HG03025 (cell line): ENCODE results near the gene OTOS.

Experiments
- ATAC-seq: cut with Tn5 transposase; IDR thresholded peaks from one replicate; pipeline ENCODE4 v1.9.1; 2021; ENCODE audit warnings: mild to moderate bottlenecking, moderate library complexity; ENCODE audit not compliant: unreplicated experiment, low FRiP score

The OTOS gene

GRCh38 chr2:240155048-240155744 lies 14.7 kb upstream of the OTOS start:
- no peak for ATAC-seq

DNA sequence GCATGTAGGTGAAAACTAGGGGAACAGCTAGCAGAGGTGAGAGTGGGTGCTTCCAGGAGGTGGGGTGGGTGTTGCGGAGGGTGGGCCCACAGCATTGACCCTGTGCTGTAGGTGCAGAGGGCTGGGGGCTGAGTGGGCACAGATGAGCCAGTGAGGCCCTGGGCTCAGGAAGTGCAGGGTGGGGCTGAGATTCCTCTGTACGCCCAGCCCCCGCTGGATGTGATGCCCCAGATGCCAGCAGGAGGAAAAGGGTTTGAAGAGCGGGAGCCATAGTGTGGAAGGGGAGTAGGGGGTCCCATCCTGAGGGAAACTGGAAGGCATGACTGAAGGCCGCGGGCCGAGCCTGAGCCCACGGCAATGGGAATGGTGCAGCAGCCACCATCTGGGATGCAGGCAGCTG lies 14.1 kb upstream of the OTOS start:
- no peak for ATAC-seq

- ATAC-seq: no peak
Measured at GRCh38 chr2:240153418-240153817, 13.0 kb upstream of the OTOS start.

DNA sequence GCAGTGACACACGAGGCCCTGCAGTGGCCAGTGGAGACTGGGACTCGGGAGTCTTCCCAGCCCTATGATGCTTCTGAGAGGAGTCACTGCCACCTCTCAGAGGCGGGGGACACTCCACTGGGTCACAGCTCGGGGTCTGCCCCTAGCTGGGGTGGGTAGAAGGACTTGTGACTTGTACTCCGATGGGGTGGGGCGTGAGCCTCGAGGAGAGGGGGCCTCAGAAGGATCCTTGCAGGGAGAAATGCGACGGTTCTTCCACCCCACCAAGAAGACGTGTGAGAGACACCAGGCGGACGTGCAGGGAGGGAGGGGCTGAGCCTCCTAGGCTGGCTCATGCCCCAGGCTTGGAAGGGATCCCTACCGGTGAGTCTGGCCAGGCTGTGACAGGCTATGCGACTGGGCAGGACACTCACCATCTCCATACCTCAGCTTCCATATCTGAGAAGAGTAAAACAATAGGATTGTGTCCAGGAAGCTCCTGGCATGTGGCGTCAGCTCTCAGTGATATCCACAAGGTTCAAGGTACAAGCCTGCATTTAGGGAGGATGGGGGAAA lies 11.1 kb upstream of the OTOS start:
- no peak for ATAC-seq

DNA sequence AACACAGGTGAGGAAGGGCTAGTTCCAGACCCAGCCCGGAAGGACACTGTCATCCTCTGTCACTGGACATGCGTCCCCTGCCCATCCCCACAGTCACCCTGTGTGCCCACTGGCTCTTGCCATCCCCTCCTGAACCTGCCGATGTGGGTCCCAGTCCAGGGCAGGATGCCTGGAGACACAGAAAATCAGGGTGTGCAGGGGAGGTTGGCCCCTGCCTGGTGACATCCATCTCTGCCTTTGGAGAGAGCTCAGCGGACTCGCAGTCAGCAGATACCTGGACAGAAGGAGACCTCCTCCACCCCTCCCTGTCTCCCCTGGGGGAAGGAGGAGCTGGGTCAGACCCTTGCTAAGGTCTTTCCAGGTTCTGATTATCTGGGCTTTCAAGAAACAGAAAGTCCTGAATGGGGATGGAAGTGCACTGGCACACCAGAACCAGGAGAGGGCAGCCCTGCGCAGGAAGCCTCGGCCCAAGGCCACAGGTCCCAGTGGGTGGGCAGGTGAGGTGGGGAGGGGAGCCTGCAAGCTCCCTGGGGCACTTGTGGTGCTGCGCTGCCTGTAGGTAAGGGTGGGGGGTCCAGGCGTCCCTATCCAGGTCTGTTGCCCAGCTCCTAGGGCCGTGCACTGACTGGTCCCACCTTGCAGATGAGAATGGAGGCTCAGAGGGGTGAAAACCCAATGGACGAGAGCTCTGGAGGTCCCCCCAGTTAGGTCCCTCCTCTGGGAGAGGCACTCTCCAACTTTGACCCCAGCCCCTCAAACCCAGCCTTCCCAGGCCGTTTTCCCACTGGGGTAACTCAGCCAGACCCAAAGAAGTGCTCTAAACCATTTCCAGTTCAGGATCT lies 9.7 kb upstream of the OTOS start:
- no peak for ATAC-seq

DNA sequence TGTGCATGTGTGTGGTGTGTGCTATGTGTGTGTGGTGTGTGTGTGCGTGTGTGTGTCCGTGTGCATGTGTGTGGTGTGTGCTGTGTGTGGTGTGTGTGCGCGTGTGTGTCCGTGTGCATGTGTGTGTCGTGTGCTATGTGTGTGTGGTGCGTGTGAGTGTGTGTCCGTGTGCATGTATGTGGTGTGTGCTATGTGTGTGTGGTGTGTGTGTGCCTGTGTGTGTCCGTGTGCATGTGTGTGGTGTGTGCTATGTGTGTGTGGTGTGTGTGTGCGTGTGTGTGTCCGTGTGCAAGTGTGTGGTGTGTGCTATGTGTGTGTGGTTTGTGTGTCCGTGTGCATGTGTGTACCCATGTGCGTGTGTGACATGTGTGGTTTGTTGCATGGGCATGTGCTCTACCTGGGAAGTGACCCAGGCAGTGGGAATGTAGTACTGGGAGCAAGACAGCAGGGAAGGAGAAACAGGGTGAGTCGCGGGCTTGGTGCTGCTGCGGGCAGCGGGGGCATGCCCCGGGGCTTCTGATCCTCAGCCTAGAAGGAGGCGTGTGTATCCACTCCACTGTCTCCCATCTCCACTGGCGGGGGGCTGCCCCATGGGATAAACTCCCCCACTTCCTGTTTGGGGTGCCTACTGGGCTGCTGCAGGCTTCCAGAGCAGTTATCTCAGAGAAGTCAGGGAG lies 7.6 kb upstream of the OTOS start:
- no peak for ATAC-seq

DNA sequence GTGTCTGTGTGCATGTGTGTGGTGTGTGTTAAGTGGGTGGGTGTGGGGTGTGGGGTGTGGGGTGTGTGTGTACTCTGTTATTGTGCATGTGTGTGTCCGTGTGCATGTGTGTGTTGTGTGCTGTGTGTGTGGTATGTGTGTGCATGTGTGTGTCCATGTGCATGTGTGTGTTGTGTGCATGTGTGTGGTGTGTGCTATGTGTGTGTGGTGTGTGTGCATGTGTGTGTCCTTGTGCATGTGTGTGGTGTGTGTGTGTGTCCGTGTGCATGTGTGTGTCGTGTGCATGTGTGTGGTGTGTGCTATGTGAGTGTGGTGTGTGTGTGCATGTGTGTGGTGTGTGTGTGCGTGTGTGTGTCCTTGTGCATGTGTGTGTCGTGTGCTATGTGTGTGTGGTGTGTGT lies 6.9 kb upstream of the OTOS start:
- no peak for ATAC-seq

DNA sequence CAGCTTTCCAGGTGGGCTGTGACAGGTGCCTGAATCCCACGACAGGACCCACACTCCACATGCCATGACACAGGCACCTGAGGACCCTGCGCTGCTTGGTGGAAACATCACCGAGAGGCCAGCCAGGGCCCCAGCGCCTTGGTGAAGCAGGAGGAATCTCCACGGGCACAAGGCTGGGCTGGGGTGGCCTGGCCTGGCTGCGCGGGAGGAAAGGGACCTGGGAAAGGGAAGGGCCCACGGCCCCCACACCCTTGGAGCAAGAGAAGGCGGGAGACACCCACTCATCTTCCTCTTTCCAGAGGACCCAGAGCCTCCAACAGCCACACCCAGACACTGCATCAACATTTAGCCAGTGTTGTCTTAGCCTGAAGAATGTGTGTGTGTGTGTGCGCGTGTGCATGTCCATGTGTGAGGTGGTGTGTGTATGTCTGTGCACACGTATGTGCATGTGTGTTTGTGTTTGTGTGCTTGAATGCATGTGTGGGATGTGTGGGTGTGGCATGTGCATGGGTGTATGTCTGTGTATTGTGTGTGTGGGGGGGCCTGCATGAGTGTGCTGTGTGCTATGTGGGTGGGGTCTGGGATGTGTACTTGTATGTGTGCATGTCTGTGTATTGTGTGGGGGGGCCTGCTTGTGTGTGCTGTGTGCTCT lies 6.3 kb upstream of the OTOS start:
- ATAC-seq: no peak

- ATAC-seq: no peak
Measured at GRCh38 chr2:240146141-240146561, 5.7 kb upstream of the OTOS start.

- ATAC-seq: no peak
Measured at GRCh38 chr2:240145461-240145860, 5.0 kb upstream of the OTOS start.

DNA sequence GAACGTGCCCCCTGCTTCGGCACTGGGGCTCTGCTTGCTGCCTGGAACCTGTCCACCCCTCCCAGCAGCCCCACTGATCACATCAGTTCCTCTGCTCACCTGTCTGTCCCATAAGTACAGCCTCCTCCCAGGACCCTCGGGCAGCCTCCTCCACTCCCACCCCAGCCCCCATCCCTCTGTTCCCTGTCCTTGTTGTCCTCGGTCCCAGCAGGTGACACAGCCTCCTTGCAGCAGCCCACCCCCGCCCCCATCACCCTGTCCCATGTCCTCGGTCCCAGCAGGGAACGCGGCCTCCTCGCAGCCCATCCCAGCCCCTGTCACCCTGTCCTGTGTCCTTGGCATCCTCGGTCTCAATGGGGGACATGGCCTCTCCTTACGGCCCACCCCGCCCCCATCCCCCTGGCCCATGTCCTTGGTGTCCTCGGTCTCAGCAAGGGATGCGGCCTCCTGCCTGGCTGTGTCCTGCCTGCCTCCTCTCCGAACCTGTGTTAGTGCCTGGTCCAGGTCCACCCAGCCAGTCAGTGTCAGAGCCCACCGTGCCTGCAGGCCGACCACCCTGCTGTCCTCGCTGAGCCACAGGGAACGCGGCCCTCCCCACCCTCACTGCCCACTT lies 4.3 kb upstream of the OTOS start:
- no peak for ATAC-seq

- peak; percentile 51 for ATAC-seq
Measured at GRCh38 chr2:240143801-240144648, 3.6 kb upstream of the OTOS start.

DNA sequence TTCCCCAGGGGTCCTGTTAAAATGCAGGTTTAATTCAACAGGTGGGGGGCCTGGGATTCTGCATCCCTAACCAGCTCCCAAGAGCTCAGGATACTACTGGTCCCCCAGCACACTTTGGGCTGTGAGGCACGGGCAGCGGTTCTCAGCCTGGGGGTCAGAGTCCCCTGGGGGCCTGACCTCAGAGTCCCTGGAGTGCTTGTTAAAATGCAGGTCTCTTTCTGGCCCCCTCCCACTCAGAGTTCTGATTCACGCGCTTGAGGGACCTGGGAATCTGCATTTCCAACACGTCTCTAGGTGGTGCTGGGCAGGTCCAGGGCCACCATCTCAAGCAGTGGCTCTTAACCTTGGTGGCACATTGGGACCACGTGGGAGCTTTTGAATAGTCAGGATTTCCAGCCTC lies 2.8 kb upstream of the OTOS start:
- no peak for ATAC-seq

- ATAC-seq: no peak
Measured at GRCh38 chr2:240142859-240143258, 2.4 kb upstream of the OTOS start.

DNA sequence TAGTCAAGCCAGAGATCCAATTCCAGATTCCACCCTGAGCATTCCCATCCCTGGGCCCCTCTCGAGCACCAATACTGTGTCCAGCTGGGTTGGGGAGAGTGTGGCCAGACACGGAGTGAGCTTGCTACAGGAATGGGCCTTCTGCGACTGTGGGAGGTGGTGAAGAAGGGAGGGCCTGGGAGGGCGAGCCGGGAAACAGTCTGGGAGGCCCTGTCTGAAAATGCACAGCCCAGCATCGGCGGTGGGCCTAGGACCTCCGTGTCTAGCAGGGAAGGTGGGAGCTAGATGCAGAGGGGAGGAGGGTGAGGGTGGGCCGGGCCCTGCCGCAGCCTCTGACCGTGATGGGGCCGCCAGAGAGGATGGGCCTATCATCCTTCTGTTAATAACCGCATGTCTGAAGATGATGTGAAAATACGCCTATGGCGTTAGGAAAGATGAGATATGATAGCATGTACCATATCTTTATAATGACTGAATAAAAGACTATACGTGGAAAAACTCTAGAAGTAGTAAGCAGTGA lies 1.9 kb upstream of the OTOS start:
- ATAC-seq: no peak

DNA sequence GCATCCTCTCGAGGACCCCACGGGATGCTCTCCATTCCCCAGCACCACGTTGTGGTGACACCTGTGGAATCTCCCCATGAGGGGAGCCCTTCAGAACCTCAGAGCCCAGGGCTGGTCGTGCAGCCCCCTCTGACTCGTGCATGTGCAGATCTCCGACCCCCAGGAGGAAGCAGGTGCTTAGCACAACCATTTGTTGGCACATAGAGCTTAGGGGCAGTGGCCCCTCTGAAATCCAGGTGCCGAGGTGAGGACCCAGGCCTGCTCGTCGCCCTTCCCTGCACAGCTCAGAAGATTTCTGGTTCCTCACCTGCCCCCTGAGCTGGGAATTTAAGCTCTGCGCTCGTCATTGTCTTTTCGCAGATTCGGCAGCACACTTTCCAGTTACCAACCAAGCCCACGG lies 1.3 kb upstream of the OTOS start:
- ATAC-seq: no peak

- no peak for ATAC-seq
Measured at GRCh38 chr2:240140920-240141319, 462 bp upstream of the OTOS start.

DNA sequence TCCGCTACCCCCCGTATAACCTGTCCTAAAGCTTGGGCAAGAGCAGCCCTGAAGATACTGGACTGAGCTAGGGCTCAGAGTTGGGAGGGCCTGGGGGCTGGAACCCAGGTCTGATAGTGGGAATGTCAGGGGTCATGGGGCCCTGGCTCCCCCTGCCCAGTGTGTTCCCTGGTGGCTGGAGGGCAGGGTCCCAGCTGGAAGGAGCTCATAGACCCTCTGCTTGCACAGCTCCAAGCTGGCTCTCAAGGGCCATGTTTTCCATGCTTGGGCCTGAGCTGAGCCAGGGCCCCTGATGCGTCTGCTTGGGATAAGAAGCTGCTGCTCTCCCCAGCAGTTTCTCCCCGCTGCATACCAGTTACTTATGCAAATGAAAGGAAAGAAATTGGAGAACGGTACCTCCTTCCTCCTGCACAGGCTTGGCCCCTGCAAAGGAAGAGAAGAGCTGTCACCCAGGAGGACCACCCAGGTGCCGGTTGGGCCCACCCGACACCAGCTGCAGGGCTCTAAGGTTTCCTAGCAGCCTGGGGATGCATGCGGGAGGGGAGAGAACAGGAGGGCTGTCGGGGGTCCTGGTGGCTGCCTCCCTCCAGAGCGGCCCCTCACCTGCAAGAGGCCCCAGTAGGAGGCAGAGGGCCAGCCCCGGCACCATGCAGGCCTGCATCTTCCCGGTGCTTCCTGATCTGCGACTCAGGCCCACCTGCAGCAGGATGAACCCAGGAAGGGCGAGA lies 628 bp downstream of the OTOS start:
- ATAC-seq: no peak
